Activated CD8-positive, alpha-beta memory T cell treated with anti-CD3 and anti-CD28 coated beads for 48 hours (primary cell): ENCODE results near the gene GATB.

Source experiments
- DNase-seq, 3 experiments: peaks; one replicate each; pipeline ENCODE4 v3.0.0-alpha.2; 2020; ENCODE audit warnings: low read depth in 2 of 3, low spot score in 2 of 3

GATB gene

GRCh38 chr4:151656058-151656457 is 104.7 kb downstream of the GATB start:
- no peak for DNase-seq

GRCh38 chr4:151653548-151653918 is 107.3 kb downstream of the GATB start:
- DNase-seq = no peak

- no peak for DNase-seq
These were observed 107.8 kb downstream of the GATB start for GRCh38 chr4:151652841-151653547.

GRCh38 chr4:151651496-151651895 is 109.3 kb downstream of the GATB start:
- no peak for DNase-seq

GRCh38 chr4:151649479-151649878 is 111.3 kb downstream of the GATB start:
- DNase-seq = no peak

GRCh38 chr4:151646322-151646721 is 114.5 kb downstream of the GATB start:
- no peak for DNase-seq

GRCh38 chr4:151644622-151645021 is 116.2 kb downstream of the GATB start:
- no peak for DNase-seq

- no peak for DNase-seq
These were observed 117.2 kb downstream of the GATB start for GRCh38 chr4:151643564-151643963.

GRCh38 chr4:151641983-151642382 is 118.8 kb downstream of the GATB start:
- DNase-seq = no peak

- no peak for DNase-seq
These were observed 119.6 kb downstream of the GATB start for GRCh38 chr4:151641167-151641566.

- no peak for DNase-seq
These were observed 120.4 kb downstream of the GATB start for GRCh38 chr4:151640381-151640780.

GRCh38 chr4:151638295-151638858 is 122.4 kb downstream of the GATB start:
- no peak for DNase-seq

GRCh38 chr4:151631349-151631748 is 129.5 kb downstream of the GATB start:
- DNase-seq = no peak

- DNase-seq = no peak
These were observed 131.6 kb downstream of the GATB start for GRCh38 chr4:151629097-151629783.

GRCh38 chr4:151628001-151628608 is 132.7 kb downstream of the GATB start:
- DNase-seq = no peak

- DNase-seq = no peak
These were observed 133.3 kb downstream of the GATB start for GRCh38 chr4:151627491-151627890.

GRCh38 chr4:151626751-151627150 is 134.1 kb downstream of the GATB start:
- no peak for DNase-seq

- no peak for DNase-seq
These were observed 134.6 kb downstream of the GATB start for GRCh38 chr4:151626228-151626627.

GRCh38 chr4:151624626-151625565 is 135.9 kb downstream of the GATB start:
- no peak for DNase-seq
